WI38 (cell line): ENCODE data around the gene ENKUR.
A peak's percentile ranks its signal among the peaks of the same experiment; 100 is the strongest.

Source experiments
- H3K4me3 ChIP-seq: 2 replicates; pipeline ENCODE4 v1.5.1; 2011; ENCODE audit warnings: low read depth, mild to moderate bottlenecking, control low read depth, low read length
- CTCF ChIP-seq: IDR thresholded peaks from 2 replicates; pipeline ENCODE4 v1.5.1; 2012; ENCODE audit warnings: low read depth, mild to moderate bottlenecking, control low read depth, low read length

The ENKUR gene

GRCh38 chr10:25015828-25016375 lies at the start of gene ENKUR:
Gene ENKUR, minus strand, starts transcription at chr10:25016158. Its CDS starts 222 bp downstream, at chr10:25015936.
- H3K4me3 ChIP-seq, result peak within 1 kb of the TSS; percentile 69
- no peak for TF ChIP-seq CTCF

GRCh38 chr10:25064401-25064800 lies 48.4 kb upstream of the ENKUR start:
- H3K4me3 ChIP-seq, result no peak overlapping the region
- TF ChIP-seq CTCF, result no peak

- no peak overlapping the region for H3K4me3 ChIP-seq
- no peak for TF ChIP-seq CTCF
These were observed 47.7 kb upstream of the ENKUR start for GRCh38 chr10:25063644-25064043.

- no peak for TF ChIP-seq CTCF
- no peak overlapping the region for H3K4me3 ChIP-seq
These were observed 47.2 kb upstream of the ENKUR start for GRCh38 chr10:25063157-25063556.

- peak overlapping the region; percentile 0; the same call in 1 of the 2 replicates for H3K4me3 ChIP-seq
- no peak for TF ChIP-seq CTCF
These were observed 45.9 kb upstream of the ENKUR start for GRCh38 chr10:25061711-25062449.

GRCh38 chr10:25061125-25061524 lies 45.2 kb upstream of the ENKUR start:
- TF ChIP-seq CTCF, result no peak
- no peak overlapping the region for H3K4me3 ChIP-seq

- TF ChIP-seq CTCF, result no peak
- H3K4me3 ChIP-seq, result no peak overlapping the region
These were observed 44.0 kb upstream of the ENKUR start for GRCh38 chr10:25059990-25060389.
